B cell (primary cell): ENCODE data around the gene DDX60.

Source experiments
- CTCF ChIP-seq: fragments of 200-600 bp; IDR thresholded peaks from one replicate; pipeline ENCODE4 v1.8.0; 2022; ENCODE audit warnings: antibody characterized with exemption, mild to moderate bottlenecking
- EZH2 ChIP-seq: IDR thresholded peaks from 2 replicates; pipeline ENCODE4 v1.6.1; 2012; ENCODE audit warnings: borderline replicate concordance, low read depth, mild to moderate bottlenecking, moderate library complexity, low read length; ENCODE audit not compliant: insufficient read depth, poor library complexity, severe bottlenecking

- peak; percentile 30 for TF ChIP-seq CTCF
- no peak for TF ChIP-seq EZH2
These were observed at the start of gene DDX60 for GRCh38 chr4:168318266-168318895.
